SK-MEL-5 (cell line): ENCODE data around the gene ZBTB49. TPM values are rescaled to one million over a fixed set of nuclear protein-coding genes. Genes with fewer than 3 reads are reported as not detected.
A peak's percentile ranks its signal among the peaks of the same experiment; 100 is the strongest.

Source experiments
- DNase-seq: peaks from one replicate; pipeline ENCODE4 v3.0.0-alpha.2; 2016; ENCODE audit warnings: low read depth, low spot score
- in situ Hi-C: cut with HindIII; loops from 2 replicates; pipeline ENCODE4 v1.10.0; 2016; ENCODE audit warnings: low sequenced_read_pairs, high pct_unique_total_duplicates, low pct_unique_long_range_greater_than_20kb
- total RNA-seq: library from RNA; depleted of rRNA; stranded (reverse); fragments of >200 nt; shearing (Covaris generic); gene quantifications from 2 replicates; pipeline ENCODE4 v1.2.3, GENCODE V29; 2014; rRNA removed

ZBTB49 gene
- total RNA-seq, 1 experiment from 2014 or later = 3.6 TPM

GRCh38 chr4:4364061-4364460 is 74.0 kb downstream of the ZBTB49 start:
- peak; percentile 84 for DNase-seq
- in situ Hi-C loops = no loop called here

DNA sequence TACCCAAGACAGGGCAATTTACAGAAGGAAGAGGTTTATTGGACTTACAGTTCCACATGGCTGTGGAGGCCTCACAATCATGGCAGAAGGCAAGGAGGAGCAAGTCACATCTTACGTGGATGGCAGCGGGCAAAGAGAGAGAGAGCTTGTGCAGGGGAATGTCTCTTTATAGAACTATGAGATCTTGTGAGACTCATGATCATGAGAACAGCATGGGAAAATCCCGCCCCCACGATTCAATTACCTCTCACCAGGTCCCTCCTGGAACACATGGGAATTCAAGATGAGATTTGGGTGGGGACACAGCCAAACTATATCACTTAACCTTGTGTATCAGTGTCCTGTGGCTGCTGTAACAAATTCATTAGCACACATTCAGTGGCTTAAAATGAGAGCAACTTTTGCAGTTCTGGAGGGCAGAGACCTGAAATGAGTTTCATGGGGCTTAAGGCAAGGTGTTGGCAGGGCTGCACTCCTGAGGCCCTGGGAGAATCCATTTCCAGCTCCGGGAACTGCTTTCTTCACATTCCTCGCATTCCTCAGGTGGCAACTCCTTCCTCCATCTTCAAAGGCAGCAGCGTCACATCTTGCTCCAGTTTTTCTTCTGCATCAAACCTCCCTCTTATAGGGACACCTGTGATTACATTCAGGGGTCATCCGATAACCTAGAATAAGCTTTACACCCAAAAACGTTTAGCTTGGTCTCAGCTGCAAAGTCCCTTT is 74.6 kb downstream of the ZBTB49 start:
- DNase-seq = peak; percentile 52
- in situ Hi-C loops = no loop called here

- in situ Hi-C loops = no loop called here
- DNase-seq = no peak
Observed at GRCh38 chr4:4368809-4369580, 78.9 kb downstream of the ZBTB49 start.

Other genes with a start within 250 kb of the ZBTB49 start
- gene OTOP1, start 63.3 kb upstream of the ZBTB49 start, total RNA-seq = not detected in 2 replicates
- 40.3 and 44.3 TPM in 2 replicates for gene TMEM128, start 42.0 kb upstream of the ZBTB49 start, total RNA-seq
- 37.1 and 38.6 TPM in 2 replicates for gene LYAR, start 97 bp upstream of the ZBTB49 start, total RNA-seq
- gene NSG1, start 96.9 kb downstream of the ZBTB49 start, total RNA-seq = 81.7 and 85.9 TPM in 2 replicates